ENCODE data around the gene RNF220. TPM values are rescaled to one million over a fixed set of nuclear protein-coding genes. Genes with fewer than 3 reads are reported as not detected.

The RNF220 gene
- total and polyA plus RNA-seq, 2 of the 4 experiments (the other 2 are of a cell fraction) = 71.8 to 77.1 TPM

DNA sequence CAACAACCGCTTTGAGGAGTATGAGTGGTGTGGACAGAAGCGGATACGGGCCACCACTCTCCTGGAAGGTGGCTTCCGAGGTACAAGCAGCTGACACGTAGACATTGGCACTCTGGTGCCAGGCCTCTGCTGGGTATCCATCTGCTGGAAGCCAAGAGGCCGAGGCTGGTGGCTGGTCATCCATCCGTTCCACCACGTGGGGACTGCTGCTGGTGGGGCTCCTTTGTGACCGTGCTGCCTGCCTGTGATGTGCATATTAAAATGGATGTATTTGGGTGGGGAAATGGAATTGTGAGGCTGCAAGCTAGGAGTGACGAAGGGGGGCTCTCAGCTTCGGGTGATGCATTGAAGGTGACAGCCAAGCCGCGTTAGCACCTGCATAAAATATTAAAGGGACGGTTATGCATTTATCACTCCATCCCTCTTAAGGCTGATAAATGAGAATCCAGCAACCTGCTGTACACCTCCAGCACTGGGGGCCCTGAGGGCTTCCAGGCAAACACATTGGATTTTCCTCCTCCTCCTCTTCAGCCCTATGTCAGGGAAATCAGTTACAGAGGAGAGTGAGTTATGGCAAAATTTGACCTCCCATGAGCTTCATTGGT, 231.1 kb downstream of the RNF220 start:
- no peak overlapping the region for H3K9ac ChIP-seq (ENCODE audit: low read depth, low read length)
- no peak overlapping the region for H3K4me2 ChIP-seq (ENCODE audit: low read depth, low read length)
- CTCF ChIA-PET = no interaction called here

More for the DNA sequence above, 231.1 kb downstream of the RNF220 start:
- Histone ChIP-seq H3K18ac (ENCODE audit: low read depth, low read length) (no peak overlapping the region), H3K36me3 (ENCODE audit: control insufficient read depth, insufficient read depth, low read length) (peaks cover 64% of the 10 kb centered on the region), H3K23ac (ENCODE audit: low read depth, low read length) (no peak overlapping the region), H2BK15ac (ENCODE audit: low read depth, low read length) (no peak overlapping the region), H2BK120ac (ENCODE audit: low read depth, low read length) (no peak overlapping the region), H3K4me1 (ENCODE audit: control insufficient read depth, insufficient read depth, low read length) (peaks cover 9% of the 10 kb centered on the region), H3K14ac (replicated peaks; ENCODE audit: low read depth, low read length) (no peak overlapping the region), H2BK20ac (ENCODE audit: low read depth, low read length) (no peak overlapping the region), H4K8ac (ENCODE audit: low read depth in 2 of 2, low read length in 2 of 2) (no peak overlapping the region), H2BK5ac (ENCODE audit: low read depth, low read length, poor library complexity, severe bottlenecking) (no peak overlapping the region), H2AK5ac (ENCODE audit: low read depth, low read length) (no peak overlapping the region), H2AK9ac (replicated peaks; ENCODE audit: low read depth, low read length, poor library complexity) (no peak overlapping the region), H3K9me3 (ENCODE audit: control insufficient read depth, insufficient read depth, low read length) (no peaks in the 10 kb centered on the region), H3K27me3 (ENCODE audit: control insufficient read depth, insufficient read depth, low read length) (no peaks in the 10 kb centered on the region), H3K79me1 (ENCODE audit: low read depth in 1 of 2, low read length in 2 of 2) (peaks cover 38 to 58% of the 10 kb centered on the region in 2 experiments), H3K56ac (ENCODE audit: extremely low read depth, insufficient read depth, low read length) (no peak overlapping the region), H3K4ac (ENCODE audit: low read depth, low read length) (no peak overlapping the region), H3K9me1 (ENCODE audit: insufficient read depth, low read length) (peaks cover 19% of the 10 kb centered on the region), H4K20me1 (ENCODE audit: insufficient read depth, low read length) (peaks cover 8% of the 10 kb centered on the region), H4K91ac (ENCODE audit: insufficient read depth, low read depth, low read length) (no peak overlapping the region), H2AFZ (replicated peaks; ENCODE audit: low read length, poor library complexity) (no peak overlapping the region), H4K5ac (ENCODE audit: low read depth, low read length) (no peak overlapping the region), H3K4me3 (ENCODE audit: insufficient read depth, low read depth, low read length) (no peak overlapping the region), H3K27ac (ENCODE audit: insufficient read depth, low read length) (no peak overlapping the region)
- DNase-seq = no peak
- no peak for ATAC-seq (ENCODE audit: low read depth)
- WGBS, 2 experiments (ENCODE audit: extremely low coverage in 2 of 2, insufficient read length in 1 of 2) = 92% methylated on average over 9 of the region's 14 CpGs; no CpG with 5 or more reads in 1 of the 2 experiments
- in situ Hi-C loops (cut with MboI; ENCODE audit: low sequenced_read_pairs) = no loop called here
- BruUV-seq (replicated peaks) = no TSS peak
- TF ChIP-seq NFE2L2 (IDR thresholded peaks at IDR 0.05; ENCODE audit: low read depth, low read length) = no peak
- TF ChIP-seq POLR2A (IDR thresholded peaks at IDR 0.05; ENCODE audit: low read depth, low read length) = no peak
- TF ChIP-seq SMC3 (IDR thresholded peaks at IDR 0.05; ENCODE audit: low read depth, low read length) = no peak
- no peak for TF ChIP-seq FOS (IDR thresholded peaks at IDR 0.05; ENCODE audit: low read depth, low read length)
- no peak for TF ChIP-seq BHLHE40 (IDR thresholded peaks at IDR 0.05; ENCODE audit: low read depth, low read length)
- TF ChIP-seq MAFK (IDR thresholded peaks at IDR 0.05; ENCODE audit: low read depth, low read length) = no peak
- TF ChIP-seq, protein P1, sequence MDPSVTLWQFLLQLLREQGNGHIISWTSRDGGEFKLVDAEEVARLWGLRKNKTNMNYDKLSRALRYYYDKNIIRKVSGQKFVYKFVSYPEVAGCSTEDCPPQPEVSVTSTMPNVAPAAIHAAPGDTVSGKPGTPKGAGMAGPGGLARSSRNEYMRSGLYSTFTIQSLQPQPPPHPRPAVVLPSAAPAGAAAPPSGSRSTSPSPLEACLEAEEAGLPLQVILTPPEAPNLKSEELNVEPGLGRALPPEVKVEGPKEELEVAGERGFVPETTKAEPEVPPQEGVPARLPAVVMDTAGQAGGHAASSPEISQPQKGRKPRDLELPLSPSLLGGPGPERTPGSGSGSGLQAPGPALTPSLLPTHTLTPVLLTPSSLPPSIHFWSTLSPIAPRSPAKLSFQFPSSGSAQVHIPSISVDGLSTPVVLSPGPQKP (IDR thresholded peaks at IDR 0.05; ENCODE audit: borderline replicate concordance, low read depth, low read length) = no peak
- no peak for TF ChIP-seq RFX5 (IDR thresholded peaks at IDR 0.05; ENCODE audit: low read depth, low read length)
- TF ChIP-seq CHD1 (IDR thresholded peaks at IDR 0.05; ENCODE audit: low read depth, low read length) = no peak
- TF ChIP-seq, protein P2, sequence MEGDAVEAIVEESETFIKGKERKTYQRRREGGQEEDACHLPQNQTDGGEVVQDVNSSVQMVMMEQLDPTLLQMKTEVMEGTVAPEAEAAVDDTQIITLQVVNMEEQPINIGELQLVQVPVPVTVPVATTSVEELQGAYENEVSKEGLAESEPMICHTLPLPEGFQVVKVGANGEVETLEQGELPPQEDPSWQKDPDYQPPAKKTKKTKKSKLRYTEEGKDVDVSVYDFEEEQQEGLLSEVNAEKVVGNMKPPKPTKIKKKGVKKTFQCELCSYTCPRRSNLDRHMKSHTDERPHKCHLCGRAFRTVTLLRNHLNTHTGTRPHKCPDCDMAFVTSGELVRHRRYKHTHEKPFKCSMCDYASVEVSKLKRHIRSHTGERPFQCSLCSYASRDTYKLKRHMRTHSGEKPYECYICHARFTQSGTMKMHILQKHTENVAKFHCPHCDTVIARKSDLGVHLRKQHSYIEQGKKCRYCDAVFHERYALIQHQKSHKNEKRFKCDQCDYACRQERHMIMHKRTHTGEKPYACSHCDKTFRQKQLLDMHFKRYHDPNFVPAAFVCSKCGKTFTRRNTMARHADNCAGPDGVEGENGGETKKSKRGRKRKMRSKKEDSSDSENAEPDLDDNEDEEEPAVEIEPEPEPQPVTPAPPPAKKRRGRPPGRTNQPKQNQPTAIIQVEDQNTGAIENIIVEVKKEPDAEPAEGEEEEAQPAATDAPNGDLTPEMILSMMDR (conservative IDR thresholded peaks at IDR 0.05; ENCODE audit: low read depth, low read length) = no peak
- intact Hi-C loops (cut with micrococcal nuclease) = no loop called here
- dilution Hi-C loops (cut with HindIII; ENCODE audit: low sequenced_read_pairs, unreplicated experiment) = no loop called here
- POLR2A ChIA-PET (ENCODE audit: unreplicated experiment) = no interaction called here
